HCT116 (cell line): ENCODE data around the gene DRGX. TPM values are rescaled to one million over a fixed set of nuclear protein-coding genes. Genes with fewer than 3 reads are reported as not detected.

ENCODE experiments used
- ATAC-seq: fragments of 200-7000 bp; cut with Tn5 transposase; 2 replicates; pipeline ENCODE4 v1.9.1; 2020; ENCODE audit warnings: mild to moderate bottlenecking, moderate library complexity
- BruUV-seq: library from RNA; stranded (reverse); fragments of 400-500 nt; replicated peaks from 2 replicates; lab custom pipeline; 2021; lab: Mats Ljungman, UMichigan
- CTCF ChIA-PET: fragments of 300-600 bp; sonication (Branson Sonifier 250); formaldehyde crosslinking; loops from one replicate; lab custom pipeline; 2021; ENCODE audit warnings: antibody characterized with exemption; lab: Charles Lee
- POLR2A ChIA-PET: fragments of 300-600, 350-600 bp; sonication (Branson Sonifier 250); formaldehyde crosslinking; loops from one replicate; lab custom pipeline; 2021; ENCODE audit warnings: antibody characterized with exemption; lab: Charles Lee
- RAD21 ChIA-PET, 2 experiments: fragments of 300-600 bp; sonication (Branson Sonifier 250); formaldehyde crosslinking; loops; one replicate each; lab custom pipeline; 2023; ENCODE audit warnings: low total read pairs in 2 of 2; ENCODE audit not compliant: uncharacterized antibody in 2 of 2, unreplicated experiment in 2 of 2, low non-redundant PET in 1 of 2; lab: Charles Lee
- DNase-seq: peaks from one replicate; pipeline ENCODE4 v3.0.0-alpha.2; 2010; ENCODE audit warnings: low read depth, low spot score
- H2AFZ ChIP-seq: fragments of 200-600 bp; shearing (Covaris generic), sonication (generic); 2 replicates; pipeline ENCODE4 v1.6.1; 2017; ENCODE audit warnings: low read depth, mixed run types, mixed read lengths, antibody characterized with exemption, low read length; ENCODE audit not compliant: poor library complexity, severe bottlenecking
- H3K27ac ChIP-seq: 2 replicates; pipeline ENCODE4 v1.5.1; 2012; ENCODE audit warnings: low read depth, low read length
- H3K27me3 ChIP-seq: fragments of 200-600 bp; sonication (generic); 2 replicates; pipeline ENCODE4 v1.6.1; 2016; ENCODE audit warnings: mixed run types, low read length, mixed read lengths; ENCODE audit not compliant: insufficient read depth
- H3K36me3 ChIP-seq, 2 experiments: fragments of 200-500 bp in 1 of 2; fragments of 200-600 bp in 1 of 2; sonication (Bioruptor generic) in 1 of 2; sonication (generic) in 1 of 2; 2 replicates each; pipeline versions ENCODE4 v1.5.1 to v1.6.1; 2014 to 2016; ENCODE audit warnings: low read length in 2 of 2, inconsistent platforms in 1 of 2, mixed read lengths in 1 of 2, mixed run types in 1 of 2; ENCODE audit not compliant: insufficient read depth in 2 of 2, control insufficient read depth in 1 of 2
- H3K4me1 ChIP-seq, 2 experiments: fragments of 200-600 bp in 1 of 2; sonication (generic) in 1 of 2; 2 replicates each; pipeline versions ENCODE4 v1.5.1 to v1.6.1; 2012 to 2017; ENCODE audit warnings: low read length in 2 of 2, inconsistent platforms in 1 of 2, mild to moderate bottlenecking in 1 of 2, mixed read lengths in 1 of 2, mixed run types in 1 of 2, moderate library complexity in 1 of 2; ENCODE audit not compliant: insufficient read depth in 2 of 2, control insufficient read depth in 1 of 2
- H3K4me2 ChIP-seq: fragments of 200-600 bp; sonication (generic); 2 replicates; pipeline ENCODE4 v1.6.1; 2017; ENCODE audit warnings: mixed run types, low read length, mixed read lengths
- H3K4me3 ChIP-seq, 2 experiments: fragments of 200-600 bp in 1 of 2; sonication (generic) in 1 of 2; replicated peaks in 1 of 2; 2 replicates each; pipeline ENCODE4 v1.5.1; 2011 to 2016; ENCODE audit warnings: low read length in 2 of 2, control low read depth in 1 of 2, low read depth in 1 of 2, mild to moderate bottlenecking in 1 of 2, mixed read lengths in 1 of 2, mixed run types in 1 of 2
- H3K79me2 ChIP-seq: fragments of 200-600 bp; sonication (generic); 2 replicates; pipeline ENCODE4 v1.6.1; 2017; ENCODE audit warnings: mild to moderate bottlenecking, mixed run types, low read length, moderate library complexity, mixed read lengths; ENCODE audit not compliant: insufficient read depth
- H3K9ac ChIP-seq: fragments of 200-600 bp; sonication (generic); 2 replicates; pipeline ENCODE4 v1.6.1; 2016; ENCODE audit warnings: low read length, mixed read lengths
- H3K9me2 ChIP-seq: fragments of 200-600 bp; sonication (generic), shearing (Covaris generic); 2 replicates; pipeline ENCODE4 v1.6.1; 2017; ENCODE audit warnings: mixed run types, mild to moderate bottlenecking, moderate library complexity; ENCODE audit not compliant: insufficient read depth
- H3K9me3 ChIP-seq, 2 experiments: fragments of 200-500 bp in 1 of 2; fragments of 200-600 bp in 1 of 2; sonication (Bioruptor generic) in 1 of 2; sonication (generic) in 1 of 2; 2 replicates each; pipeline ENCODE4 v1.6.1; 2014 to 2017; ENCODE audit warnings: low read length in 2 of 2, mixed read lengths in 2 of 2, inconsistent platforms in 1 of 2, low read depth in 1 of 2, mild to moderate bottlenecking in 1 of 2, mixed run types in 1 of 2, moderate library complexity in 1 of 2; ENCODE audit not compliant: control insufficient read depth in 1 of 2, insufficient read depth in 1 of 2
- H4K20me1 ChIP-seq: fragments of 200-600 bp; sonication (generic), shearing (Covaris generic); 2 replicates; pipeline ENCODE4 v1.6.1; 2017; ENCODE audit warnings: mixed run types, mild to moderate bottlenecking, moderate library complexity; ENCODE audit not compliant: insufficient read depth
- CEBPB ChIP-seq: IDR thresholded peaks from 2 replicates; pipeline ENCODE4 v1.6.1; 2012; ENCODE audit warnings: low read depth
- ELF1 ChIP-seq: IDR thresholded peaks from 2 replicates; pipeline ENCODE4 v1.6.1; 2012; ENCODE audit warnings: low read depth, borderline replicate concordance
- JUND ChIP-seq: IDR thresholded peaks from 2 replicates; pipeline ENCODE4 v1.6.1; 2012
- POLR2A ChIP-seq: IDR thresholded peaks from 2 replicates; pipeline ENCODE4 v1.7.0; 2011; ENCODE audit warnings: borderline replicate concordance; ENCODE audit not compliant: insufficient read depth, insufficient read length; ENCODE audit errors: extremely low read depth
- POLR2AphosphoS5 ChIP-seq: IDR thresholded peaks from 2 replicates; pipeline ENCODE4 v1.6.1; 2011; ENCODE audit warnings: mild to moderate bottlenecking, low read depth, low read length, moderate library complexity
- RAD21 ChIP-seq: IDR thresholded peaks from 2 replicates; pipeline ENCODE4 v1.6.1; 2012; ENCODE audit warnings: low read depth, mild to moderate bottlenecking
- SIN3A ChIP-seq: IDR thresholded peaks from 2 replicates; pipeline ENCODE4 v1.6.1; 2012; ENCODE audit warnings: low read depth
- intact Hi-C: fragments of 100-400 bp; cut with micrococcal nuclease; formaldehyde crosslinking; loops from 2 replicates; pipeline ENCODE4 v1.10.0; 2022
- total RNA-seq: library from RNA; stranded (reverse); gene quantifications from one replicate; pipeline ENCODE4 v1.2.1, GENCODE V29; 2021; ENCODE audit not compliant: unreplicated experiment
- TF ChIP-seq, protein P1 (sequence below): IDR thresholded peaks from 2 replicates; pipeline ENCODE4 v1.6.1; 2012
- TF ChIP-seq, protein P2 (sequence below): IDR thresholded peaks from 2 replicates; pipeline ENCODE4 v1.6.1; 2011; ENCODE audit warnings: mild to moderate bottlenecking, low read length, moderate library complexity; ENCODE audit not compliant: insufficient replicate concordance; ENCODE audit errors: extremely low read depth
- TF ChIP-seq, protein P3 (sequence below), 3 experiments: fragments of 200-600 bp in 1 of 3; sonication (generic) in 1 of 3; IDR thresholded peaks in 2 of 3; conservative IDR thresholded peaks in 1 of 3; 2 replicates each; pipeline ENCODE4 v1.5.1; 2012 to 2017; ENCODE audit warnings: low read depth in 2 of 3, low read length in 2 of 3, antibody characterized with exemption in 1 of 3, borderline replicate concordance in 1 of 3, control low read depth in 1 of 3, mild to moderate bottlenecking in 1 of 3, mixed read lengths in 1 of 3, mixed run types in 1 of 3, moderate library complexity in 1 of 3; ENCODE audit not compliant: insufficient read depth in 1 of 3

DRGX gene
- total RNA-seq, 1 experiment from 2014 or later, result not detected

DNA sequence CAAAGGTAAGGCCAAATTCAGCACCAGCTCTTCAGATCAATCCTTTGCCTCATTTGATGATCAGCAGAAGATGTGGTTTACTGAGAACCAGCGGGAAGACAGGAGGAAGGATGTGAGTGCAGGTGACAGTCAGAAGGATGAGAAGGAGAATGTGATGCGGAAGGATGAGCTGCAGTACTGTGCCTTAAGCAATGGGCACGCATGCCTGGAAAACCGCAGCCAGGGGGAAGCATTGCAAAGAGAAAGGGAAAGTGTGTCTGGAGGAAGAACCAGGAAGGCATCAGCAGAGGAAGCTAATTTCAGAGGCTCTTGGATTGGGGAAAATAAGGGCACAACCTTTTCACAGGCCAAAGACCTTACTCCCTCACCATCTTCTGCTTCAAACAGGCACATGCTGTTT is 71.2 kb downstream of the DRGX start:
- CTCF ChIA-PET, result no interaction called here

More for the DNA sequence above, 71.2 kb downstream of the DRGX start:
- H3K27me3 ChIP-seq, result peaks cover 36% of the 10 kb centered on the region
- DNase-seq, result no peak
- no peaks in the 10 kb centered on the region for H3K36me3 ChIP-seq
- ChIA-PET POLR2A (no interaction called here), RAD21 (no interaction called here)
- no peak overlapping the region for H3K4me2 ChIP-seq
- H3K9me2 ChIP-seq, result no peaks in the 10 kb centered on the region
- no peaks in the 10 kb centered on the region for H3K9me3 ChIP-seq
- H3K27ac ChIP-seq, result no peak overlapping the region
- no peak for ATAC-seq
- no TSS peak for BruUV-seq
- no peak overlapping the region for H2AFZ ChIP-seq
- H4K20me1 ChIP-seq, result no peaks in the 10 kb centered on the region
- no peaks in the 10 kb centered on the region for H3K4me1 ChIP-seq
- H3K9ac ChIP-seq, result no peak overlapping the region
- TF ChIP-seq, protein P1, sequence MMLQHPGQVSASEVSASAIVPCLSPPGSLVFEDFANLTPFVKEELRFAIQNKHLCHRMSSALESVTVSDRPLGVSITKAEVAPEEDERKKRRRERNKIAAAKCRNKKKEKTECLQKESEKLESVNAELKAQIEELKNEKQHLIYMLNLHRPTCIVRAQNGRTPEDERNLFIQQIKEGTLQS, result no peak
- no peak for TF ChIP-seq CEBPB
- TF ChIP-seq JUND, result no peak
- TF ChIP-seq POLR2AphosphoS5, result no peak
- TF ChIP-seq, protein P2, sequence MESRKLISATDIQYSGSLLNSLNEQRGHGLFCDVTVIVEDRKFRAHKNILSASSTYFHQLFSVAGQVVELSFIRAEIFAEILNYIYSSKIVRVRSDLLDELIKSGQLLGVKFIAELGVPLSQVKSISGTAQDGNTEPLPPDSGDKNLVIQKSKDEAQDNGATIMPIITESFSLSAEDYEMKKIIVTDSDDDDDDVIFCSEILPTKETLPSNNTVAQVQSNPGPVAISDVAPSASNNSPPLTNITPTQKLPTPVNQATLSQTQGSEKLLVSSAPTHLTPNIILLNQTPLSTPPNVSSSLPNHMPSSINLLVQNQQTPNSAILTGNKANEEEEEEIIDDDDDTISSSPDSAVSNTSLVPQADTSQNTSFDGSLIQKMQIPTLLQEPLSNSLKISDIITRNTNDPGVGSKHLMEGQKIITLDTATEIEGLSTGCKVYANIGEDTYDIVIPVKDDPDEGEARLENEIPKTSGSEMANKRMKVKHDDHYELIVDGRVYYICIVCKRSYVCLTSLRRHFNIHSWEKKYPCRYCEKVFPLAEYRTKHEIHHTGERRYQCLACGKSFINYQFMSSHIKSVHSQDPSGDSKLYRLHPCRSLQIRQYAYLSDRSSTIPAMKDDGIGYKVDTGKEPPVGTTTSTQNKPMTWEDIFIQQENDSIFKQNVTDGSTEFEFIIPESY, result no peak
- no peak for TF ChIP-seq SIN3A
- TF ChIP-seq POLR2A, result no peak
- TF ChIP-seq RAD21, result peak; percentile 47
- TF ChIP-seq ELF1, result no peak
- TF ChIP-seq, protein P3, sequence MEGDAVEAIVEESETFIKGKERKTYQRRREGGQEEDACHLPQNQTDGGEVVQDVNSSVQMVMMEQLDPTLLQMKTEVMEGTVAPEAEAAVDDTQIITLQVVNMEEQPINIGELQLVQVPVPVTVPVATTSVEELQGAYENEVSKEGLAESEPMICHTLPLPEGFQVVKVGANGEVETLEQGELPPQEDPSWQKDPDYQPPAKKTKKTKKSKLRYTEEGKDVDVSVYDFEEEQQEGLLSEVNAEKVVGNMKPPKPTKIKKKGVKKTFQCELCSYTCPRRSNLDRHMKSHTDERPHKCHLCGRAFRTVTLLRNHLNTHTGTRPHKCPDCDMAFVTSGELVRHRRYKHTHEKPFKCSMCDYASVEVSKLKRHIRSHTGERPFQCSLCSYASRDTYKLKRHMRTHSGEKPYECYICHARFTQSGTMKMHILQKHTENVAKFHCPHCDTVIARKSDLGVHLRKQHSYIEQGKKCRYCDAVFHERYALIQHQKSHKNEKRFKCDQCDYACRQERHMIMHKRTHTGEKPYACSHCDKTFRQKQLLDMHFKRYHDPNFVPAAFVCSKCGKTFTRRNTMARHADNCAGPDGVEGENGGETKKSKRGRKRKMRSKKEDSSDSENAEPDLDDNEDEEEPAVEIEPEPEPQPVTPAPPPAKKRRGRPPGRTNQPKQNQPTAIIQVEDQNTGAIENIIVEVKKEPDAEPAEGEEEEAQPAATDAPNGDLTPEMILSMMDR (IDR thresholded peaks at IDR 0.05 in 2 of 3, conservative IDR thresholded peaks at IDR 0.05 in 1 of 3; ENCODE audit: borderline replicate concordance in 1 of 3, insufficient read depth in 1 of 3, low read depth in 2 of 3, low read length in 2 of 3), result peak in 2 of 3 experiments; percentile 17 to 20; a peak in 2 of 6 replicates
- no peaks in the 10 kb centered on the region for H3K79me2 ChIP-seq
- H3K4me3 ChIP-seq, result no peak overlapping the region
- intact Hi-C loops, result no loop called here
